Activated CD4-positive, CD25-positive, alpha-beta regulatory T cell (primary cell): ENCODE data around the gene PTPN1.
"Not testable (repeated sequence)": the region's sequence is repeated elsewhere in the genome, so short reads cannot be mapped to it uniquely, and the experiment has no call there.

ENCODE experiments used
- DNase-seq, 4 experiments: peaks; one replicate each; lab custom pipeline; 2025; lab: John Stamatoyannopoulos, UW

Gene PTPN1

DNA sequence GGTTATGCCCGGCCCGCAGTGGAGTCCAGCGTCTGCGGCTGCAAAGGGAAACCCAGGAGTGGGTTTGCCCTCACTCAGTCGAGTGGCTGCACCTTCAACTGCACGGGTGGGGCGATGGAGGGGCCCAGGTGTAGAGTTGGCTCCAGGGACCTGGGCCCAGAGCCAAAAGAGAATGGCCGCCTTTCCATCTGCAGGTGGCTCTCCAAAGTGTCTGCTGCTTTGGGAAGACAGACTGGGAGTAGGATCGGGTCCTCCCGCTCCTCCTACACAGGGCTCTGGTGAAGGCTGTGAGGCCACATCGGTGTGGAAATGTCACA is 80.1 kb downstream of the PTPN1 start:
- DNase-seq = no peak

DNA sequence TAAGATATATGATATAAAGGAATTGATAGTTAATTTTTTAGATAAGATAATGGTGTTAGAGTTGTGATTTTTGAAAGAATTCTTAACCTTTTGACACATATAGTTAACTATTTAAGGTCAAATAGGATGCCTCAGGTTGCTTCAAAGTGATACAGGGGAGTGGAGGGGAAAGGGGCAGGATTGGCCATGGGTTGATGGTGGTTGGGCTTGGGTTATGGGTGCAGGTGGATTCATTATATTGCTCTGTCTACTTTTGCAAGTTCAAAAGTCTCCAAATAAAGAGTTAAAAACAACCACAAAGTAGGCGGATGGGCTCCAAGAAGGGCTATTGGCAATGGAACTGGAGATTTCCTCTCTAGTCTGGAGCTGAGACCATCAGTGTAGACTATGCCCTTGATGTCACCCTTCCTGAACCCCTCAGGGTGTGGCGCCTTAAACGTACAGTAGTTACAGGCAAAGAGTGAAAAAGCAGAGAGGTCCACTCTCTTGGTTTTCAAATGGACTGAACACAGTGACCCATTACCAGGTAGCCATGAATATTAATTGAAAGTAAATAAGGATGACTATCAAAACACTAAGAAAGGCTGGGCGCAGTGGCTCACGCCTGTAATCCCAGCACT is 81.2 kb downstream of the PTPN1 start:
- DNase-seq = no peak

GRCh38 chr20:50592282-50593004 is 82.3 kb downstream of the PTPN1 start:
- no peak for DNase-seq

DNA sequence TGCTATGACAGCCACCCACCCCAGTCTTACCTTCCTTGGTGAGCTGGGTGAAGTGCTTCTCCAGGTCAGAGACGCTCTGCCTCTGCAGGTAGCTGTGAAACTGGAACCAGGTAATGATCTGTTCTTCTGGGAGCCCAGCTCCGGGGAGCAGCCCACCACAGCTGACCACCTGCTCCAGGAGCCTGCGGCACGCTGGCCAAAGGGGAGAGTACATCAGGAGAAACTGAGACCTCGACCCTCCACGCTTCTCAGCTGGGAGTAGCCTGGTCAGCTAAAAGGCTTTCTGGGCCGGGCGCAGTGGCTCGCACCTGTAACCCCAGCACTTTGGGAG is 82.8 kb downstream of the PTPN1 start:
- no peak for DNase-seq

GRCh38 chr20:50594231-50594590 is 84.0 kb downstream of the PTPN1 start:
- no peak for DNase-seq

GRCh38 chr20:50594591-50595432 is 84.6 kb downstream of the PTPN1 start:
- no peak for DNase-seq

GRCh38 chr20:50595433-50595895 is 85.3 kb downstream of the PTPN1 start:
- no peak for DNase-seq

- no peak for DNase-seq
Measured at GRCh38 chr20:50595988-50596693, 86.0 kb downstream of the PTPN1 start.

- no peak for DNase-seq
Measured at GRCh38 chr20:50596694-50597021, 86.5 kb downstream of the PTPN1 start.

DNA sequence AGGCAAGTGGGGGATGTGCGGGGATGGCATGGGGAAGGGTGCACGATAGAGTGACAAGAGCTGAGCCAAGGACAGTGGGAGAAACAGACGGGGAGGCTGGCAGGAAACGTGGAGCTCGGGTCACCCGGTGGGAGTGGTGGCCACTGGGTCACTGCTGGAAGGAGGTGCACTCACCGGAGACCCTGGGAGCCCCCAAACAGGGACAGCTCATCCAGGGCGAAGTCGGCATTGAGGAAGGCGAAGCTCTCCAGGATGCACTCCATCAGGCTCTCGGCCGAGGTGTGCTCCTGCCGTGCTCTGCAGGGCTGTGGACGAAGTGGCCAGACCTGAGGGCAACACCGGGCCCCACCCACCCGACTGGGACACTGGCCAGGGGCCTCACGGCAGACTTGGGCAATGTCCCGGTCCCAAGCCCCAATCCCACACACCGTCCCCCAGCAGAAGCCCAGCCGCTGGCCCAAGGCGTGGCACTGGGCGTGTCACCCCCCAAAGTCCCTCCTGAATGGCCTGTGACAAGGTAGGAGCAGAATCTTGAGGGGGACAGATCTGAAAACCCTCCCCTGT is 87.3 kb downstream of the PTPN1 start:
- no peak for DNase-seq

DNA sequence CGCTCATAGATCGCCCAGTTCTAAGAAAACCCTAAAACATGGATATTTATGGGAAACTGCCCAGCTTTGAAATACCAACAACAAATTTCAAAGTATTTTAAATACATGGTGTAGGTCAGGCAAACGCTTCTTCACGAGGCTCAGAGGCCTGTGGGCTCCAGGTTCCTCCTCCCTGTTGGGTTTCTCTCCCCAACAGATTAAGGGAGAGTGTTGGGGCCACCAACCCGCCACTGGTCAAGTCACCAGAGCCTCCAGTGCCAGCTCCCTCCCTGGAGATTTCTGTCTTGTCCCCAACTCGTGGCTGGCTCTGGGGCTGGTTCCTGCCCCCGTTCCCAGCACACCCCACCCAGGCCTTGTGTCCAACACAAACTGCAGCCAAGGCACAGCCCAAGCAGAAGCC is 87.9 kb downstream of the PTPN1 start:
- no peak for DNase-seq

DNA sequence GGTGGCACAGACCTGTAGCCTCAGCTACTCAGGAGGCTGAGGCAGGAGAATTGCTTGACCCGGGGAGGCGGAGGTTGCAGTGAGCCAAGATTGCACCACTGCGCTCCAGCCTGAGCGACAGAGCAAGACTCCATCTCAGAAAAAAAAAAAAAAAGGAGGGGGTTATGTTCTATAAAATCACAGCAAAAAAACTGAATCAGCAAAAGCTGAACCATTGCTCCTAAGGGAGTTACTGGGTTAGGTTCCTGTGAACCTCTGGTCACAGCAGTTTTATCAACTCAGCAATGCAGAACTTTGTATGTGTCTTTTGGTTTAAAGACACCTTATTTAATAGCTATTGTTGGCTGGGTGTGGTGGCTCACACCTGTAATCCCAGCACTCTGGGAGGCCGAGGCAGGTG is 88.6 kb downstream of the PTPN1 start:
- DNase-seq = not testable (repeated sequence)

DNA sequence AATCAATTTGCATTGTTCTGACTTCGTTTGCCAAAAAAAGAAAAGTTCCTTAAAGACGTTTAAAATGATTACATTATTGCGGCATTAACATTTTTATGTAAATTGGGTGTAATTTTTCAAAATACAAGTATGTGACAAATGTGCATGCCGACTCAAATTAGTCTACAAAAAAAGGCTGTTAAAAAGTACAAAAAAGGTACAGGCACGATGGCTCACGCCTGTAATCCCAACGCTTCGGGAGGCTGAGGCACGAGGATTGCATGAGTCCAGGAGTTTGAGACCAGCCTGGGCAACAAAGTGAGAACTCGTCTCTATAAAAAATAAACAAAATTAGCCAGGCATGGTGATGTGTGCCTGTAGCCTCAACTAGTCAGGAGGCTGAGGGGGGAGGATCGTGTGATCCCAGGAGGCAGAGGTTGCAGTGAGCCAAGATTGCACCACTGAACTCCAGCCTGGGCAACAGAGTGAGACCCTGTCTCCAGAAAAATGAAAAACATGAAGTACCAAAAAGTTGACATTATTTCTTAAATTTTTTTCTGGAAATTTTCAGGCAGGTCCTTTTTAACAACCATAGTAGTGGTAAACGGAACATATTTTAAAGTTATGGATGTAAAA is 90.2 kb downstream of the PTPN1 start:
- DNase-seq = no peak

DNA sequence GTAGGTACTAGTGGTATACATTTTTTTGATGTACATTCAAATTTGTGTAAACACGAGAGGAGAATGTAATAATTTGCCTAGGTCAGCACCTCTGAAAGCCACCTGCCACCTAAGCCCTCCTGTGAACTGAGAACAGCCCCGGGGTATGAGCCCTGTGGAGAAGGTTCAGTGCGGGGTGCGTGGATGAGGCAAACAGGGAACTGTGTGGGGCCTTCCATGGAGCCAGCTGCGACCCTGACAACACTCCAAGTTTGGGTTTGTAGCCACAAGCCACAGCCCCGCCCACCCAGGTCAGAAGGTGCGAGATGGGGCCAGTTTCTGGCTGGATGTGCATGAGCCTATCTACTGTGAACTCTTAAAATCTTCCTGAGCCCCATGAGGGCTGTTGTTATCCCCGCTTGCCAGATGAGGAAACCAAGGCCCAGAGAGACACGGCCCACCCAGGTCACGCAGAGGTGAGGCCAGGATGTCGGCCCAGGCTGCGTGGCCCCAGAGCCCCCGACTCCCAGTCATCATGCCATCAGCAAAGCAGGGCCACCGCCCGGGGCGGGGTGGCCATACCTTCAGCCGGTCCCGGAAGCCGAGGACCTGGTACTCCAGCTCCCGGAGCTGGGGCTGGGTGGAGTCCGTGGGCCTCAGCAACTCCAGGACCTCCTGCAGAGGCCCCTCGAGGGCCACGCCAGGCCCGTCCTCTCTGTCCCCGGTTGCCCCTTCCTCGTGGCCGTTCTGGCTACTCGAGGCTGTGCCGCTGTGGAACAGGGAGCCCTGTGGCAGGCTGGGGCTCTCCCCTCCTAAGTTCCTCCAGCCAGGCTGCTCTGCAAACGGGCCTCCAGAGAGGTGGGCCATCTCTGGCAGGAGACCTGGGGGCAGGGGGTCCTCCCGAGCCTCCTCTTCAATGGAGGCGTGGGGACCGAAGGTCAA is 91.6 kb downstream of the PTPN1 start:
- no peak for DNase-seq

GRCh38 chr20:50602432-50603088 is 92.4 kb downstream of the PTPN1 start:
- no peak for DNase-seq

- DNase-seq = no peak
Measured at GRCh38 chr20:50604451-50604850, 94.3 kb downstream of the PTPN1 start.

- DNase-seq = no peak
Measured at GRCh38 chr20:50605136-50605535, 95.0 kb downstream of the PTPN1 start.

- no peak for DNase-seq
Measured at GRCh38 chr20:50607436-50607835, 97.3 kb downstream of the PTPN1 start.

DNA sequence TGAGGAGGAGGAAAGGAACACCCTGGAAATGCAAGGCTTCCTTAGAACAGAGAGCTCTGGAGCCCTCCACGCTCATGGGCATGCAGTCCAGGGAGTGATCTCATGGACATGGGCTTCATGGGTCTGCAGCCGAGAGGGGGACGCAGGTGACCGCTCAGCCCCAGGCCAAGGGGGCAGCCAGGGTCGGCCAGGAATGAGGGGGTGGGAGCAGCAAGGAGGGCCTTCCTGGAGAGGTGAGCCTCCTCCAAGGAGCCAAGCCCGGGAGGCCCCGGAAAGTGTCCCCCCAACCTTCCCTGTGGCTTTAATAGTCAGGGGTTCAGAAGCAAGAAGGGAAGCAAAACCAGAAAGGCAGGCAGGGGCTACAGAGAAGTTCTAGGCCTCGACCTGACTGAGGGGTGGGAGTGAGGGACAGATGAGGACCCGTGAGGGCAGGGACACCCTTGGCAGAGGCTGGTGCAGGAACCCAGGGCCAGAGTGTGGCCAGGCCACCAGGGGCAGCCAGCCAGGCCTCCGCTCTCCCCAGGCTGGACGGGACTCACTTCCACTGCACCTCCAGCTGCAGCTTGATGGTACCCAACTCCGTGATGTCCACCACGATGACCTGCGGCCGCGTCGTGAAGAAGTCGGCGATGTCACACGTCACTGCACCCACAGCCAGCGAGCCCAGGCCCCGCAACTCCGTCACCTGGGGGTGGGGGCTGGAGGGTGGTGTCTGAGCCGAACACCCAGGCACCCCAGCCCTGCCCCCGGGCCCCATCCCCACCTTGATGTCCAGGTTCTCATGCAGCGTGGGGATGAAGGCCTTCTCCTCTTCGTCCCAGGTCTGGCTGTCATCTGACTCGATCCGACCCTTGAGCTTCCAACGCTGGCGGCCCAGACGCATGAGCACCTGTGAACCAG is 97.9 kb downstream of the PTPN1 start:
- no peak for DNase-seq
